ENCODE measurements around the gene TMEM273.

GRCh38 chr10:49152037-49152436 is 36.2 kb downstream of the TMEM273 start:
- TF ChIP-seq EP300 (IDR thresholded peaks at IDR 0.05) (no peak), CTCF (IDR thresholded peaks at IDR 0.05) (no peak), POLR2A (IDR thresholded peaks at IDR 0.05) (no peak)

Measured in suprapubic skin (tissue), 3 donors.